Erythroblast (primary cell): ENCODE data around the gene PTGS1.

Experiments
- GATA1 ChIP-seq: IDR thresholded peaks from 2 replicates; pipeline ENCODE4 v1.6.1; 2011; ENCODE audit warnings: low read depth, mild to moderate bottlenecking, control low read depth, low read length, moderate library complexity
- POLR2A ChIP-seq: IDR thresholded peaks from 2 replicates; pipeline ENCODE4 v1.6.1; 2011; ENCODE audit warnings: mild to moderate bottlenecking, low read length

DNA sequence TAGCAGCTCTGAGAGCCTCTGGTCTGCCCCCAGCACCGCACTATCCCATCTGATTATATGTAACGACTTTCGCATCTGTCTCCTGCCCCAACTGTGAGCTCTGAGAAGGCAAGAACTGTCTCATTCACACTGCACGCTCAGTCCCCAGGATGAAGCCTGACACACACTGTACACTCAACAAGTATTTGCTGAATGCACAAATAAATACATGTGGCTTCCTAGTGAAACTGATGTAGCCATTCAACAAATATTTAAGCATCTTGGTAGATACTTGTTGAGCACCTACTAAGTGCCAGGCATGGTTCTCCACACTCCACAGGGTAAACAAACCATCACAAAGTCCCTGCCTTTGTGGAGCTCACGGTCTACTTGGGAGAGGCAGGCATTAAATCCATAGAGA lies 34.6 kb upstream of the PTGS1 start:
- TF ChIP-seq POLR2A (no peak), GATA1 (no peak)
